T-helper 1 cell (primary cell): ENCODE results near the gene TENT5C.
A peak's percentile ranks its signal among the peaks of the same experiment; 100 is the strongest.

Experiments used
- DNase-seq, 5 donors: peaks; one replicate each; pipeline ENCODE4 v3.0.0-alpha.2; 2012 to 2020

TENT5C gene

DNA sequence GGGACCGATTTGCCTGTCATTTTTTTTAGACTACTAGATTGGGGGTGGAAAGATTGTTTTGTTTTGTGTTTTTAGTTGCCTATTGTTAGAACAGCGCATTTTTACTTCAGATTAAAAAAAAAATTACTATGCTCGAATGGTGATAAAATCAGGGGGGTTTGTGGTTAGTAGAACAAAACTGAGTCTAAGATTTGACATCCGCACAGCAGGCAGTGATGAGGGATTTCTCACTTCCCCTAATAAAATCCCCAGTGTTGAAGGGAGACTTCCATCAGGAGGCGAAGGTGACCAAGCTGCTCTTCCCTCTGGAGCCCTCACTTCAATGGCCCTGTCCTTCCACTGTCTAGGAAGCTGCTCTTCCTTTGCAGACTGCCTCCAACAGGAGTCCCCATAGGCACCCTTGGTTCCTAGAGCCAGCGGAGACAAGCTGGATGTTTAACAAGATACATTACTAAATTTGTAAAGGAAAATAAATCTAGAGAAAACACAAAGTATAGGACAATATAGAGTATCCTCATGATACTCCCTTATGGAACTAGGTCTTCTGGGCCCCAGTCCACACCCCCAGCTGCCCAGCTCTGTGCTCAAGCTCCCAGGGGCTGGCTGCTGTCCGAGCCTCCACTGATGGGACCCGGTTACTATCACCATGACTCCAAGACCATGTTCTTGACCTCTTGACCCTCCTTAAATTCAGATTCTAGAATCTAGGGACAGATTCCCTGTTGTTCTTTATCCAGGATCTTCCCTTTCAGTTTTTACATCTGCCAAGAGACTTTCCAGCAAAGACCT, 31.0 kb downstream of the TENT5C start:
- DNase-seq: no peak

DNA sequence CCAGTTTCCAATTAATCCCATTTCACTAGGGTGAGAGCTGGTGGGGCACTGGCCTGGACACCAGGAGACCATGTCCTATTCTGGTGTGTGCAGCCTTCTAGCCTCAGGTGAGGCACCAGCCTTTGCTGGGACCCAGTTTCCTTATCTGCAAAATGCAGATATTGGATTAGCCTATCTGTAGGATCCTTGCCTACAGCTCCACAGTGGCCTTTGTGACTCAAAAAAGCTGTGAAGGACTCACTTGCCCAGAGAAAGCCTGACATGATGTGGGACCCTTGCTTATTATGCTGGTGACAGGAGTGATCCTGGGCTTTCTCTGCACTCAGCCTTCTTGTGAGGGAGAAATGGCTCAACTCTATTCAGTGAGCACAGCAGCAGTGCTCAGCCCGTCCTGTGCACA, 32.3 kb downstream of the TENT5C start:
- DNase-seq: no peak

DNA sequence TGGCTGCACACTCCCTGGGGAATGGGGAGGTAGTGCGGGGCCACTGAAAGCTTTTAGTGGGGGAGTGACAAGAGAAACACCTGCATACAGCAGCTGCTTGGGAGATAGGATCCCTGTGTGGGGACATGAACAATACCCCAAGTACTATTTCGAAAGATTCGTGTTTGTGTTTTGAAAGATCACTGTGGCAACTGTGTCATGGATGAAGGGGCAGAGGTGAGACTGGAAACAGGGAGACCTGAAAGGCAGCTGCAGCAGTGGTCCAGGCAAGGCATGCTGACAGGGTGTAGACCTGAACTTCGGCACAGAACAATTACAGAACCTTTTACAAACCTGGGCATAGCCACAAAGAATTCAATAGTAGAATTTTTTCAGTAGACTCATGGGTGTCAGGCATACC, 32.9 kb downstream of the TENT5C start:
- no peak for DNase-seq

DNA sequence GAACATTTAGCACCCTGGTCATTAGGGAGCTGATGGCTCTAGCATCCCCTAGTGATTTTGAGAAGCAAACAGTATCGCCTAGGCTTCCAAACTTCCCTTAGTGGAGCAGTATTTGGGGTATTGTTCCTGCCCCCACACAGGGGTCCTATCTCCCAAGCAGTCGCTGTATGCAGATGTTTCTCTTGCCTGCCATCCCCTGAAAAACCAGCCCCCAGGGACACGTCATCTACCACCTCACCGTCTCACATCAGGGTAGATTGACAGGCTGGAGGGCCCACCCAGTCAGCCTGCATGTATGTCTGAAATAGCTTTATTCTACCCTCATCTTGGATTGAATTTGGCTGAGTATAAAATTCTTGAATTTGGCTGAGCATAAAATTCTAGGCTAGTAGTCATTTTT, 33.9 kb downstream of the TENT5C start:
- DNase-seq: no peak

DNA sequence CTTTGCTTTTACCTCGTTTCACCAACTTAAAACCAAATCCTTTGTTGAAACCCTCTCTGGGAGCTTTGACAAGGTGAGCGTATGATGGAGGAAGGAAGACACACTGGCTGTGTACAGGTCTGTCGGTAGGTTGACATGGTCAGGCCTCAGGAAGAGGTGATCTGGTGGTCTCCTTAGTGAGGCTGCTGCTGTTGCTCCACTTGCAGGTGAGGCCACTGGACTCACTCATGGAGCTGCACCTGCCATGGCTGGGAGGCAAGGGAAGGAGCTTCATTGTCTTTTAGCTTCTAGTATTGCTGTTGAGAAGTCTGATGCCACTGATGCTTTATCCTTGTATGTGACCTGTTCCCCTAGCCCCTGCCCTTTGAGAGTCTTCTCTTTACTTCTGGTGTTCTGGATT, 35.7 kb downstream of the TENT5C start:
- no peak for DNase-seq

DNA sequence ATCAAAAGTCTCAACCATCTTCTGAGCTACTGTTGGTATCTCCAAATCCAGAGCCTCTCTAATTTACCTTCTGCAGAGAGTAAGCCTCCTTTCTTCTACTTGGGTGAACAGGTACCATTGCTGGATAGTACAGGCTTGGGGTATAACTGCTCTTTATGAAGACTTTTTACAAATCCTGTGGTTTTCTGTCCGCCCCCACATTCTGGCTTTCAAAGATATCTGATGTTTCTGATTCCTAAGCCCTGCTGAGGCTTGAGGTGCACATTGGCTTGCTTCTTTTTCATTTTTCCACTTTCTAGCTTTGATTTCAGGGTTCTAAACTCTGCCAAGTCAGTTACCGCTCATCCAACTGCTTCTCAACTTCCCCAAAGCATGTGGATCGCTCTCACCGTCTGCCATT, 37.1 kb downstream of the TENT5C start:
- DNase-seq: no peak

DNA sequence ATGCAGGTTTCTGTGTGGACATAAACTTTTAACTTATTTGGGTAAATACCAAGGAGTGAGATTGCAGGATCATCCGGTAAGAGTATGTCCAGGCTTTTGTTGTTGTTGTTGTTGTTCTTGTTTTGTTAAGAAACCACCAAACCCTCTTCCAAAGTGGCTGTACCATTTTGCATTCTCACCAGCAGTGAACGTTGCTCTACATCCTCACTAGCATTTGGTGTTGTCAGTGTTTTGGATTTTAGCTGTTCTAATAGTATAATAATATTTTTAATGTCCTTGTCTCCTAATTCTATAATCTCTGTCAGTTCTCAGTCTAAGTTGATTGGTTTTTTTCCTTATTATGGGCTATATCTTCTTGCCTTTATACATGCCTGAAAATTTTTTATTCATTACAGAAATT, 37.8 kb downstream of the TENT5C start:
- no peak for DNase-seq

DNA sequence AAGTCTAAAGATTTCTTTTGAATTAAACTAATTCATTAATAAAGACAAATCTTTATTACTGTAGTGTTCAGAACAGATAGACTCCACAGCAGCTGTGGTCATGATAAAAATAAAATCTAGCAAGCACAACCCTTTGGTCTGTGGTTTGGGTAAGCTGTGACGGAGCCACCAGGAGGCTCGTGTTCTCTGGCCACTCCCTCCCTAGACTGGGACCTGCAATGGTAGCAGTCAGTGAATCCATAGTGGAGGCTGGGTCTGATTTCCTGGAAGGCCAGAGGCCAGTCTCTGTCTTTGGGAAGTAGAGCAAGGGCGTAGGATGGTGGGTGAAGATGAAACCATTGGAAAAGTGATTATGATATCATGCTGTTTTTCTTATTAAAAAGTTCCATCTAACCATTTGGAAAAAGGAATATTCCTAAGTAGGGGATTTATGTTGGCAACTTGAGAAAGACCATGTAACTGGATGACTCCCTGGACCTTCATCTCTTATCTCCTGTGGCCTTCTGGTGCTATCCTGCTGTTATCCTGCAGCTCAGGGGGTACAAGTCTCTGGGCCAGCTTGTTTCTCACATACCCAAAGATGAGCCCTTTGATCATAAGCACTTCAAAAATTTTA, 39.0 kb downstream of the TENT5C start:
- DNase-seq: no peak

DNA sequence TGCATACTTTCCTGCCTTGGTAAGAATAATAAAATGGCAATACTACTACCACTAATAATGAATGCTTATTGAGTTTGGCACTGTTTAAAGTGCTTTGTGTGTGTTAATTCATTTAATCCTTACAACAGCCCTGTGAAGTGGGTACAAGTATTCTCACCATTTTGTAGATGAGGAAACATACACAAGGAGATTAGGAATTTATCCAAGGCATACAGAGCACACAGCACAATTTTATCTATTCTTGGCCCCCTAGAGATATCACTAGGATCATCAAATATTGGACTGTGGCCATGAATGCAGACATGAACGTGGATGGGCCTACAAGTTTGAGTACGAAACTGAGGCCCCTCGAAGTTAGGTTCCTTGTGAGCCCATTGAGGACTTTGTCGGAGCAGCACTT, 39.5 kb downstream of the TENT5C start:
- no peak for DNase-seq

DNA sequence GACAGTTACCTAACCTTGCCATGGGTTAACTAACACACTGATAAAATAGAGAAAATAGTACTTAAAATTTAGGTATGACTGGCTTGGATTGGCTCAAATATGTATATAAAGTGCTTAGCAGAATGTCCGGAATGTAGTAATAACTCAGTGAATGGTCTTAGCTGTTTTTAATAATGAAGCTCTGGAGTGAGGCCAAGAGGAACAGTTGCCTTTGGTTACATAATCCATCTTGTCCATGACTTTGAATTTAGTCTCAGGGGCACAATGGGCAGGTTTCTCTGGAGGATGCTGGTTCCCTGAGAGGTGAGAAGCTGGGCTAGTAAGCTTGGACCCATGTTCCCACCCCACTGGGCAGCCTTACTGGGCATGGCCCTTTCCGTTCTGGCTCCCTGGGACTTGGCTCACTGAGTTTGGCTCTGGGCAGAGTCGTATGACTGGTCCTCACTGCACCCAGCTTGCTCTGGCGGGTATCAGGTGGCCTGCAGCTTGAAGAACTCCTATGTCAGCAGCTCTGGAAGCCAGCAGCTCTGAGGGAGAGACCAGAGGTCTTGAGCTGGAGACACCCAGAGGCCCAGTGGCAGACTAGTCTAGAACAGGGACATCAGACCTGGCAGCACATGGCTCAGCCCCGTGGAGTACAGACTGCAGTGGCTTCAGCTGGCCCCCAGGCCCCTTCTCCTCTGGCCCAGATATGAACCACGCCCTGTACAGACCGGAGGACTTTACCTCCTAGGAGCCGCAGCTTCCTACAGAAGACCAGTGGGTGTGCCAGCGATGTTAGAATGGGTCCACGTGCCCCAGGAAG, 40.4 kb downstream of the TENT5C start:
- DNase-seq: no peak

DNA sequence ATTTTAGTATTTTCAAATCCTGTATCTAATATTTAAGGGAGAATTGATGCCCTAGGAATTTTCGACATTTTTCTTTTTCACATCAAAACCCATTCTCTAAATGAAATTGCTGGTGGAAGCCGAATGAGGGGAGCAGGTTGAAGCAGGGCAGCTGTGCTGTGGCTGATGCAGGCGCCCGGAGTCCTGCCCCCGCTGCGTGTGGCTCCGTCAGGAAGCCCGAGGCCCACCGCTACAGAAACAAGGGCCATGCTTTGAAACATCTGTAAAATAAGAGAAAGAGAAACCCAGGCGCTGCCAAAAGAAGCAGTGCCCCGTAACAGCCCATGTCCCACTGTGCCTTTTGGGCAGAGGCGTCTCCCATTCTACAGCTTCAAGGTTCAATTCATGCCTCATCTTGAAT, 41.1 kb downstream of the TENT5C start:
- DNase-seq: no peak

DNA sequence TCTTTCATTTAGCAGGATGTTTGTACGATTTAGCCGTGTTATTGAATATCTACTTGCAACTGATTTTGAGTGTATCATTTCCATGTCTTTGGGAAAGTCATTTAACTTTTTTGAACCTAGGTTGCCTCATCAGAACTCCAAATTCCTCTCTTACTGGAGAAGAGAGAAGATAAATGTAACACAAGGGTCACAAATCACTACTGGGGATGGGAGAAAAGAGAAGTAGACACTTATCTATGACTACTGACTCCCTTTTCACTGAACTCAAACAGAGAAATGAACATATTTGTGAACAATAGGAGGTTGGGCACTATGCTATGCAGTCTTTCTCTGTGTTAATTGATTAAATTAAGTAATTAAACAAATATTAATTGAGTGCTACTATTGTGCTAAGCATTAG, 42.2 kb downstream of the TENT5C start:
- DNase-seq: no peak

DNA sequence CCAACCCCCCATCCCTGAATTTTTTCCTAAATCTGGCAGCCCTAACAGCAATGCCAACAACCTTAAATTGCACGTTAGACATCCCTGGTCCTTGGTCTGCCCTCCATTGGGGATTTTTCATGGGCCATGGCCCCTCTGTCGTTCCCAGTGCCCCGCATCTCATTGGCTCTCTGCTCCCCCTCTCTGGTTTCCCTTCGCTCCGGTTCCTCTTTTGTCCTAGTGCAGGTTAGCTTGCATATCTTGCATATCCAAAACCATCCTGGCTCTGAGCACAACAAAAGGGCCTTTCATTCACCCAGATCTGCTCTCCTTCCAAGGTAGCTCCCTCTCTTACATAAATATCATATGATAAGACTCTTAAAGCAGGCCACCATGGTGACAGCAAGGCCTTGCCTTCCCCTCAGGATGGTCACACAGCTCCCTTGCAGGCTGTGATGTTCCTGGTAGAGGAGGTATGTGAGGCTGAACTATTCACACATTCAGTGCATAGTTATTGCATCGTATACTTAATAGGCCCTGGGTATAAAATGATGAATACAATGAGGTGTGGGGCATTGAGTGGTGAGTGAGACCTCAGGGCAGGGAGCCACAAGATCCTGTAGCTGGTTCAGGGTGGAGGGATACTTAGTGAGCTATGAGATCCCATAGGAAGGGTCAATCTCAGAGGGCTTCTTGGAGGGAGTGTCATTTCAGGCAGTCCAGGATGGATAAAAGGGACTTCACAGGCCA, 45.2 kb downstream of the TENT5C start:
- no peak for DNase-seq

DNA sequence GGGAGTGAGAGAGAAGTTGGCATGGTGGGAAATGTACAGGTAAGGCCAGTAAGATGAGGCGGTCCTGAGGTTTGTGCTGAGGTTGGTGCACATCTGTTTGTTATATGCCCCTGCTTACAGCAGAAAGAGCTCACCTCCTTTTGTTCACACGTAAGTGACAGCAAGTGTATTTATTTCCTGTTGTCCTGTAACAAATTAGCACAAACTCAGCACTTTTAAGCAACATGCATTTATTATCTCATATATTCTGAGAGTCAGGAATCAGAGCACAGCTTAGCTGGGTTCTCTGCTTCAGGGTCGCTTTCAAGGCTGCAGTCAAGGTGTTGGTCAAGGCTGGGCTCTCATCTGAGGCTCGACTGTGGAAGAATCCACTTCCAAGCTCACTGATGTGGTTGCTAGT, 45.8 kb downstream of the TENT5C start:
- DNase-seq: no peak

DNA sequence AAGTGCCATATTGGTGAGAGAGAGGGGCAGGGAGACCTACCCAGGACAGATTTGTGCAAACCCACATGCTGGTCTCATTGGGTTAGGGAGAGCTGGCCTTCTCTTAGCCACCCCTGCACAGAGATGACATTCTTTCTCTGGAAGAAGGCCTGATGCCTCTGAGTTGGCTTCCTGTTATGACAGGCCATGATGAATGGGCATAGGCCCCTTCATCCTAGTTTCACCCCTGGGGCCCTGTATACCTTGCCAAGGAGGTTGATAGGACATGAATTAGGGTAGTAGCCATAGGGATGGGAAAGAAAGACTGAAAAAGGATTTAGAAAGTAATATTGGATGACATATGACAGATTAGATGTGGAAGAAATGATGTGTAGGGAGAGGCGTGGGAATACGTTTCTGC, 46.6 kb downstream of the TENT5C start:
- DNase-seq: no peak

DNA sequence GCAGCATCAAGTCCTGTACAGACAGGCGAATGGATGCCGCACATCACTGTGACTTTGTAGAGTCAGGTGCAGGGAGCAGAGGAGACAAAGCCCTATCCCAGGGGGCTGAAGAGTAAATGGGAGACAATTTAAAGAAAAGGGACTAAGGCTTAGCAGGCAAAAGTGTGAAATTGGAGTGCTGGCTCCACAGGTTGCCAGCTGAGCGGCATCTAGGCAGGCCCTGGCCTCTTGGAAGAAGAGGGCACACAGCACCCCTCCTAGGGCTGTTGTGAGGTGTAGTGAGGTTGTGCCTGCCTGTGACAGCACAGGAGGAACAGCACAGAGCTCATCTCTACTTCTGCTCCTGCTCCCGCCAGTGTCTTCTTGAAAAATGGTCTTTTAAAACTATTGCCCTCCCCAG, 47.3 kb downstream of the TENT5C start:
- DNase-seq: no peak

DNA sequence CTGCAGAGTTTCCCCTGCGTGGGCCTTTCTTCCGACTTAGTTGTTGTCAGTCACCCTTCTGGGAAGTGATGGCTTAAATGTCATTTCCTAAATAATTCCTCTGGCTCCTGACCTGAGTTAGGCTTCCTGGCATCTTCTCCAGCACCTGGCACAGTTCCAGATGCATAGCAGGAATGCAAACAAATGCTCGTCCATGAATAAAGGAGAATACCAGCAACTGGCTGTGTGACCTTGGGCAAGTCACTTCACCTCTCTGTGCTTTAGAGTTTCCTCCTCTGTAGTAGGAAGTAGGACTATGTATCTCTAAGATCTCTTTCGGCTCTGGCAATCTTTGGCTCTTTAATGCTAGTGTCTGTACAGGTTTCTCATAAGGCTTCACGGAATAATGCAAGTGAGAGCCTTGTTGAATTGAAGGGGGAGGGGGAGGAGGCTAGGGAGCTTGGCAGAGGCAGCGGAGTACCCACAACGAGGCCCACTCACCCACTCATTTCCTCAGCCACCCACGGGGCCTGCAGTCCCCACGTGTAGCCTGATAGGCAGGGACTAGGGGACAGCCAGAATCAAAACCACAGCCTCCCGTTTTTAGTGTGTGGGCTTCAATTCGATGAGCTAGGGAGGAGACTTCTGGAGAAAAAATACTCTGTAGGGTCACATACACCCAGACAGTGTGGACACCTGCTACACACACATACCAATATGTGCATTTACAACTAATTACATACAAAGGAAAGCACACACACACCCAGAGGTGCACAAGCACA, 48.1 kb downstream of the TENT5C start:
- DNase-seq: peak in 1 of 5 donors; percentile 57

DNA sequence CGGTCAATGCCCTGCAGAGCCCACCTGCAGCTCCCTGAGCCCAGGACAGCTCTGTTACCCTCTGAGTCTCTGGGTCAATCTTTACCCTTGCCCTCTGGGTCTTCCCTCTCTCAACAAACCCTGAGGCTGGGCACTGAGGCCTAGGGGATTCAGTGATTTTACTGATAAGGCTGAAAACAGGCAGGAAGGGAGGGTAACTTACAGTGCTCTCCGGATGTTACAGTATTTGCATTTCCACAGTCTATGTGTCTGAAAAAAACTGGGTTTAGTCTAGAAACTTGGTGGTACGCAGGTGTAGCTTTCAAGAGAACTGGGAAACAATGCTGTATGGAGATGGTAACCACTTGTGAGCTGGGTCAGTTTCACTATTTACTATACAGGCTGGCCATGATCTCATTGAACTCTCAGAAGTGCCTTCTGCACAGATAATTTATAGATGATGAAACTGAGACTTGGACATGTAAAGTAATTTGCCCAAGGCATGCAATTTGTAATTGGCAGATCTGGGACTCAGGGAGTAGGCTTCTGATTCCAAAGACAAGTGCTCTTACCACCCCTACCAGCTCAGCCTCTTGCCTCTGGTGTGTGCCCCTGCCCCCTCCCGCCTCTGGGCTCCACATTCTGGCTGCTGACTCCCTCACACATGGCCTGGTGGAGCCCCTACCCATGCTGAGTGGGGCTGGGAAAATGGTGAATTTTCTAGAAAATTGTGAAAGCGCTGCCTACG, 48.8 kb downstream of the TENT5C start:
- DNase-seq: peak in 1 of 5 donors; percentile 74

DNA sequence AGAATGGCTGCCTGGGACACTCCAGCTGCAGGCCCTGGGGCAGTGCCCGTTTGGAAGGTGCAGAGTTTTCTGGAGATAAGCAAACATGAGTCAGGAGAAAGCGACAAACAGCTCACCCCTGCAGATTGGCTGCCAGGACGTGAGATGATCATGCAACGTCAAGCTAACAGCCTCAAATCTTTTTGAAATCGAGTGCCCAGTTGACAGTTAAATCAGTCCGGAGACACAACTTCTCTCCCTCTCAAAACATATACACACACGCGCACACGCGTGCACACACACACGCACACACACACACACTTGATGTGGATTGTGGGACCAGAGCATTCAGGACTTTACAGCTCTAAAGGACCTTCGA, 49.4 kb downstream of the TENT5C start:
- DNase-seq: no peak

DNA sequence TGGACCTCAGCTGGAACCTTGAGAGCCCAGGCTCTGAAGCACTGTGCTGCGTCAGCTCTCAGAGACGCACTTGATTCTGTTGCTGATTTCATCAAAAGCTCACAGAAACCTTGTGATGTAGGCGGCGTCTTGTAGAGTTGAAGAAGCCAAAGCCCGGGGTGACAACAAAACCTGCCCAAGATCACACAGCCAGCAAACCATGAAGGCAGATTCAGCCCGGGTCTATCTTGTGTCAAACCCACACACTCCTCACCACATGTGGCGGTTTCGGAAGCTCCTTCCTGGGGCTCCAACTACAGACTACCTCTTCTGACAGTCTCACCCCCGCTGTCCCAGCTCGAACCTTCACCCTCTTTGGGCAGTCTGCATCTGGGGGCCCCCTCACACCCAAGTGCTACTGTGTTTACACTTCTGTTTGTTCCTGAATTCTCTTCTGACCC, 50.4 kb downstream of the TENT5C start:
- peak; percentile 52 to 94 (median 71) for DNase-seq

DNA sequence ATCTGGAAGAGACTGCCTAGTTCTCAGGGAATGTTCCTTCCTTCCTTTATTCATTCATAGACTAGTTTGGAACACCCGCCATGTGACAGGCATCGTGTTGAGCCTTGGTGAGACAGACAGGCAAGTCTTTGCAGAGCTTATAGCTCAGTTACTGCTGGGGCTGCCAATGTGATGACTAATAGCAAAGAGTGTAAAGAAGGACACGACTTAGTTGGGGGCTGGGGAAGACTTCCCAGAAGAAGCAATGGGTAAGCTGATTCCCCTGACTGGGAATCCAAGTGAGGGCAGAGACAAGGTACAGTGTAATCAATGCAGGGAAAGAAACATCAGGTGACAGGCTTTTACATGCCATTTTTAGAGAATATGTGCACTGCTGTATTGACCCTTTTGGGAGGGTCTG, 51.2 kb downstream of the TENT5C start:
- DNase-seq: peak in 1 of 5 donors; percentile 48
